Measurements from ENCODE around the gene HOXA13.

Gene HOXA13

DNA sequence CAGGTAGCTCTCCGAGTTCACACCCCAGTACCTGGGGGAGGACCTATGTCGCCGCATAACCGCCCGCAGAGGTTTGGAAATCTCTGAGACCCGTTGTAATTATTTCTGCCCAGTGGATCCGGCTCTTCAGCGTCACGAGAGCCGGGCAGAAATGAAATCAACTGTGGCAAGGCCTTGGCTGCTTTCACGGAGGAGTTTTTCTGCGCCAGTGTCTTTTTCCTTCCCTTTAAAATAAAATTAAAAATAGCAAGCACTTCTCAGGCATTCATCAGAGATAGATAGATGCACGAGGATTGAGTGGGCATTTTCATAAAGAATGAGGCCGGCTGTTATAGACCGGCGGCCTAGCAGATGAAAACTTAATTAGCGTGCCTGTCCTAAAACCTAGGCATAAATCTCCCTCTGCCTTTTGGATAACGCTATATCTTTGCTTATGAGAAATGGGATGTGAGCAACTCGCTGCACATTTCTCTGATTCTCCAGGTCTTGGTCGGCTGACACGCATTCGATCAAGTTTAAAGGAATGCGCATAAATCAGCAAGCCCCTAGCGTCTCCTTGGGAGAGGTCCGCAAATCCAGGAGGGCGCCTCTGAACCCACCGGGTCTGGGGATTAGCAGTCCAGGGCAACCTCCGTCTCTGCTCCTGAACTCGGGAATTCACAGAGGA is 6.4 kb downstream of the HOXA13 start:
- no peak for DNase-seq (ENCODE audit: low read depth in 3 of 3, low spot score in 1 of 3)

- DNase-seq (ENCODE audit: low read depth in 3 of 3, low spot score in 1 of 3) = no peak
Measured at GRCh38 chr7:27192546-27193334, 7.2 kb downstream of the HOXA13 start.

- no peak for DNase-seq (ENCODE audit: low read depth in 3 of 3, low spot score in 1 of 3)
Measured at GRCh38 chr7:27191833-27192545, 7.9 kb downstream of the HOXA13 start.

- DNase-seq (ENCODE audit: low read depth in 3 of 3, low spot score in 1 of 3) = no peak
Measured at GRCh38 chr7:27191161-27191731, 8.6 kb downstream of the HOXA13 start.

DNA sequence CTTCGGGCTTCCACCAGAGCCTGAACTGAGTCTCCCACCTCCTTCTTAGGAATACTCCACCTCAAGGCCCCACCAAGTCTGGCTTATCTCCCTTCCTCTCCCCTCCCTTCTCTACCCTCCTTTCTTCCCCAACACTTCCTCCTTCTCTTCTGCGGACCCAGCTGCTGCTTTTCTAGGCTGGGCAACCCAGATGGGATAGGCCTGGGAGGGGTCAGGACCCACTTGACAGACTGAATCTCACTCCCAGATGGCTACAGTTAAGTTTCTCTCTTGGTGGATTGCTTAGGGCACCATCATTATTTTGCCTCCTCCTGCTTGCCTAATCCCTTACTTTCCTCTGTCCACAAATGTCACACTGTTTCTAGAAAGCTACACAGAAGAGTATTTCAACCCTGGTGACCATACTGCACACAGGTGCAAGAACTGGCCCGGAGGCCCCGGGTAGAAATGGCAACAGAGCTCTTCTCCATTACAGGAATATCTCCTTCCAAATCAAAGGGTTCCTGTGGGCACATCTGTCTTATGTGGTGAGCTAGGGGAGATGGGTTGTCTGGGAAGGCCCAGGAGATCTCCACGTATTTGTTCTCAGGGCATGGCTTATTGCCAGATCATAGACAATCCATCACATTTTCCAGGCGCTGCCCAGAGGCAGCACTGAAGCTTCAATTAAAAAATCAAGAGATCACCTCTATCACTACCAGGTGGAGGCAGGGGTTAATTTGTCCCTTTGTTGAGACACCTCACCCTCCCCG is 9.7 kb downstream of the HOXA13 start:
- DNase-seq (ENCODE audit: low read depth in 3 of 3, low spot score in 1 of 3) = no peak

- no peak for DNase-seq (ENCODE audit: low read depth in 3 of 3, low spot score in 1 of 3)
Measured at GRCh38 chr7:27189295-27189996, 10.4 kb downstream of the HOXA13 start.

DNA sequence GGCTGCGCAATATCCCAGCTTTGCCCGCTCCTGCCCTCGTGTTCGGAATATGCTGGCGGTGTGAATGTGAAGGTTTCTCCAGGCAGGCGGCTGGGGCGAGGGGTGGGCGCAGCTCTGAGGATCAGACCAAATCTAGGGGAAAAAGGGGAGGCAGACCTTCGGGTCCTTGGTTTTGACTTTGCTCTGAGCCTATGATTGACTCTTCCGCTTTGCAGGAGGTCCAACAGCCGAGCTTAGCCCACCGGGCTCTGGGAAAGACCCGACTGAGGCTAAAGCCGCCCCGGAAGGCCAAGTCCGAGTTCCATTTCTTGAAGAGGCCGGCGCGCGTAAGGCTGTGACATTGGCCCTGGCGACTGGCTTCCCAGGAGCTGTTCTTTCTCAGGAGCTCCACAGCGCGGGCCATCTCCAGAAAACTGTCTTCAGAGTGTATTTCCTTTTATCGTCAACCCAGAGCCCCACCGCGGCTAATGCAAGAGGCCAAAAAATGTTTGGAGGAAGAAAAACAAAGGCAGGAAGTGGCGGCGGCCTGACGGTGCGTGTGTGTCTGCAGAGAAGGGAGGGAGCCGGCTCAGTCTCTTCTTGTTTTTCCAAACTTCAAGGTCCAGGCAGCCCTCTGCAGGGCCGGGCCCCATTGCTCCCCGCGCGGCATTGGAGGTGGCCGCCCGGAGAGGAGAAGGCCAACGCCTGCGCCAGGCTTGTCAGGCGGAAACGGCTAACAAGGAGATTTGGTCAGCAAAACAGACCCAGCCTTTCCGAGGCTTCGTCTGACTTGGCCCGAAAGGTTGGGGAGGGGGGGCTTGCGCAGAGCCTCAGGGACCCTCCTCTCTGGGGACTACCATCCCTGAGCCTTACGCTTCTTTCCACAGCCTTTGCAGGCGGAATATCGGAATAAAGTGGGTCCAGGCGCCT is 11.3 kb downstream of the HOXA13 start:
- DNase-seq (ENCODE audit: low read depth in 3 of 3, low spot score in 1 of 3) = no peak

DNA sequence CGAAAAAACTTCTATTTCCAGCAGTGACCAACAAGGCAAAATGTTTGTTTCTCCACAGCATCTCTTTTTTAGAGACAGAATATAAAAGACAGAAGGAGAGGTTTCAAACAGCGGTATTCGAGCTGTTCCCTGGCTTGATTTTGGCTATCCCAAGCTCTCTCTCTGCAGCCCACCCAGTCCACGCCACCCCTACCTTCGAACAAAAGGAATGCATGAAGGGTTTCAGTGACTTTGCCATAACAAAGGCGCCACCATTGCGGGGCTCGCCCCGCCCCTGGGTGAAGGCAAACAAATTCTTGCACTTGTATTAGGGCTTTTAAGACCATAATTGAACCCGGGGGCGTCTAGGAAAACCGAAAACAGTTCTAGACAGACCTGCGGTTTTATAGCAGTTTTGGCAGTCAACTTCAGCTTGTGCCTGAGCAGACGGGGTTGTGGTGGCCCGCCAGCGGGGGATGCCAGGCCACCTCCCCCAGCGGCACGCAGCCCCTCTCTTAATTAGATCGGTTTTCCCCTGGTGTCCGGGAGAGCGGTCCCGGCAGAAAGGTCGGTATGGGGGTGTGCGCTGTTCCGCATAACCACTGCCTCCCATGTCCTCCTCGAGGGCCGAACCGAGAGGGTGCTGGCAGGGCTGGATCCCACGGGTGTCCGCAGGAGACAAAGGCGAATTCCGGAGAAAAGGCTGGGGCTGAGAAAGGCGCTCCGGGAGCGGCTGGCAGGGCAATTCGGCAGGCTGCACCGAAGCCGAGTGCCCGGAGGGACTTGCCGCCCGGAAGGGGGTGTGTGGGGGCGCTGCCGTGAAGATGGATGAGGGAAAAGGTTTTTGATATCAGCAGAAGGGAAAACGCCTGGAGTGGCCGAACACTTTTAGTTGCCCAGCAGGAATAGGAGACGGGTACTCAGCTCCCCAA is 12.2 kb downstream of the HOXA13 start:
- no peak for DNase-seq (ENCODE audit: low read depth in 3 of 3, low spot score in 1 of 3)

DNA sequence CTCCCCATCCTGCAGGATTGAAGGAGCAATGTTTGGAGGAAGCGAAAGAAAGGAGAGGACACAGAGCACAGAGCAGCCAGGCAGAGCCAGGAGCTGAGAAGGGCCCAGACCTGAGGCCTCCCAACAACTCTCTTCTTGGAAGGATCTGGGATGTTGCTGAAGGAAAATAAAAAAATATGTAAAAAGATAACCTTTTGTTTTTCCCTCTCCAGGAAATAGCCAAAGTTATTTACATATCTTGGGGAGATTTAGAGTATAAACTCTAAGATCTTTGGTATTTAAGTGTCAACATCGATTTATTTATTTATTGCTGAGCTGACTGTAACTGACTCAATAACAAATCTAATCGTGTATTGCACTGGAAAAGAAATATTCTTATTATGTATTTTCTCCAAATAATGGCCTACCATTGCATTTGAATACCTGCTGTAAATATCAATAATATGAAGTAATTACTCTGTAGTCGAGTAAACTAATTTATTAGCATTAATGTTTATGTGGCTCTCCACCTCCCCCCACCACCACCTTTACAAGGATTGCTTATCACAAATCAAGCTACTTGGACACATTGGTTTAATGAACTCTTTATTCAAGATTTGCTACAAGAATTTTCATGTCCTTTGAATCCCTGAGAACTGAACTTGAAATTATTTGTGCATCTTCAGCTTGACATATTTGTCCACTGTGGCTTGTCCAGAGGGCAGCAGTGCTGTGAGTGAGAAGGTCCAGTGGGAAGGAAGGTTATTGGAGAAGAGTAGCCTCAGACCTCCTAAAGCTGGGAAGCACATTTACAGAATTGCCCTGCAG is 13.0 kb downstream of the HOXA13 start:
- no peak for DNase-seq (ENCODE audit: low read depth in 3 of 3, low spot score in 1 of 3)

DNA sequence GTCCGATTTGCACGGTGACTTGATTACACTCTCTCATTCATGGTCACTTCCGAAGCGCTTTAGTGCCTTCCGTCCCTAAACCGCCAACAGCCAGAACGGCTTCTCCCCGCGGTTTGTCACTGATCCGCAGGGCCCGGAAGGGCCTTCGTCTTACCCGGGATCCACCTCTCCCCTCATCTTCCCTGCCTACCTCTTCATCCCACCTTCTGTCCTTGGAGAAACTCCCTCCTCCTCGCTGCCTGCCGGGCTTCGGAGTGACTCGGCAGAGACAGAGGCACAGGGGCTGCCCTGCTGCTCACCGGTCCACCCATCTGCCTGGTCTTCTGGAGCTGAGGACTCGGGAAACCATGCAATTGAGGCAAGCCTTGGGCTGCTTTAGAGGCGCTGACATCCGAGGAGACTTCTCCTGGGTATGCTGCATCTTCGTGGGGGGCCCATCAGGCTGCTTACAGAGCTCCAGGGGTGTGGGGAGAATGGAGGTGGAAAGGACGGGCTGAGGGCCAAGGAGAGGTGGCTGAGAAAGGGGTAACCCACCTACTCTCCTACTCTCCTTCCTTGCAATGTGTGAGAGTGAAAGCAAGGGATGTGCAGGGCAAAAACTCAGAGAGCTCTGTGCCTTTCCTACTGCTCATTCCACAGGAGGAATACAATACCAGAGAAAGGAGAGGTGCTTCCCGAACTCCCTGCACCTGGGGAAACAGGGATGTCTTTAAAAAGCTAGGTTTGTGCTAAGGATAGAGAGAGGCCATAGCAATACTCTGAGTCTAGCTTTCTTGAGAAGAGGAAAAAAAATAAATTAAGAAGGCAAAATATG is 13.8 kb downstream of the HOXA13 start:
- DNase-seq (ENCODE audit: low read depth in 3 of 3, low spot score in 1 of 3) = no peak

- no peak for DNase-seq (ENCODE audit: low read depth in 3 of 3, low spot score in 1 of 3)
Measured at GRCh38 chr7:27185013-27185853, 14.7 kb downstream of the HOXA13 start, which contains the start of gene HOXA11. Gene HOXA11, minus strand, starts transcription at chr7:27185232. Its CDS starts 88 bp downstream, at chr7:27185144.

GRCh38 chr7:27184337-27185012 is 15.4 kb downstream of the HOXA13 start:
- DNase-seq (ENCODE audit: low read depth in 3 of 3, low spot score in 1 of 3) = no peak

DNA sequence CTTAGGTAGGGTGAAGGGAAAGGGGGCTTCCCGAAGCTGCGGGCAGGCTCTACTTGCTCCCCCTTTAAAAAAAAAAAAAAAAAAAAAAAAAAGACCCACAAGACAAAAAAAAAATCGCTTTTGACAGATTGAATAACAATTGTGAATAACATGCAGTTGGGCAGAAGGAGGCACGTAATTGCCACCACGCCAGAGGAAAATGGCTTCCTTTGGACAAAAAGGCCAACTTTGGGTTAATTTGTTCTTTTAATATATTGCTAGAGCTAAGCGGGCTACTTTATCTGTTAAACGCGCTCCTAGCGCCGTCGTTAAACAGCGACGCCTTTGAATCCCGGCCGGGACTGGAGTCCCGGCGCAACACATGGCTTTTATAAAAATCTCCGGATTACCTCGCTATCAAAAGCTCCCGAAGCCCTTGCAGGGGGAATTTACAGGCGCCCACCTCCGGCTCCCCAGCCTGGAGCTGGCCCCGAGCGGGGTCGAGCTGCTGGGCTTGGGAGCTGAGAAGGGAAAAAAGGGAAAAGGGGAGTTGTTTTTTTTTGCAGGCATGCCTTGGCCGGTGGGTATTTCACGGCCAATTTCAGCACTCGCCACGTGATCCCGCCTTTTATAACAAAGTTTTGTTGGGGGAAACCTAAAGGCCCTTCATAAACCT is 16.1 kb downstream of the HOXA13 start:
- no peak for DNase-seq (ENCODE audit: low read depth in 3 of 3, low spot score in 1 of 3)

DNA sequence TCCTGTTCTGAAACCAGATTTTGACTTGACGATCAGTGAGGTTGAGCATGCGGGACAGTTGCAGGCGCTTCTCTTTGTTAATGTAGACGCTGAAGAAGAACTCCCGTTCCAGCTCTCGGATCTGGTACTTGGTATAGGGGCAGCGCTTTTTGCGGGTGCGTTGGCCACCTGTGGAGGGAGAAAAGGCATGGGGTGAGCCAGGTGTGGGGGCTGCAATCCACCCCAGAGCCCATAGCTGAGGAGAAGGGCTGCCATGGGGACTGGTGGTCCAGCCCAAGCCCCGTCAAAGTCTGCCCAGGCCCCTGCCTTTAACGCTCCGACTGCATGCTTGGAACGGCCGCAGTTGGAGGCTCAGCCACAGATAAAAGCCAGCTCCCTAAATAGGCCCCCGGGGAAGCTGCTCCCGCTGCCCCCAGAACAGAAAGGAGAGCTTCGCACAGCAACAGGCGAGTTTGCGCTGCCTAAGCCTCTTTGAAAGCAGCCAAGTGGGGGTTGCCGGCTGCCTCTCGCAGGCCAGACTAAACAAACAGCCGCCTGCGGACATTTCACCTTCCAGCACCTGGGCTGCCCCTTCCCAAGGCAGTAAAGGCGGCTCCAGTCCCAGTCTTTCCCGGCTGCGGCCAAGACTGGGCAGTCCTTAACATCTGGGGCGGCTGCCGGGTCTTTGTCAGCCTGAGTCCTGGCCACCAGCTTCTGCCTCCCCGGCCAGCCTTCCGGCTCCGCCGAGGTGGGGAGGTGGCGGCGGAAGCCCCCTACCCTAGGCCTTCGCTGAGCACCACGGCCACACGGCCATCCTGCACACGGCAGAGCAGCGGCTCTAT is 16.8 kb downstream of the HOXA13 start:
- no peak for DNase-seq (ENCODE audit: low read depth in 3 of 3, low spot score in 1 of 3)
